ENCODE data around the gene COMMD6. TPM values are rescaled to one million over a fixed set of nuclear protein-coding genes. Genes with fewer than 3 reads are reported as not detected.

Gene COMMD6
- total and polyA plus RNA-seq, 2 donors (not counting 3 experiments of a cell fraction or from before 2014, with no cell fraction given) = 71.7 to 122 TPM

DNA sequence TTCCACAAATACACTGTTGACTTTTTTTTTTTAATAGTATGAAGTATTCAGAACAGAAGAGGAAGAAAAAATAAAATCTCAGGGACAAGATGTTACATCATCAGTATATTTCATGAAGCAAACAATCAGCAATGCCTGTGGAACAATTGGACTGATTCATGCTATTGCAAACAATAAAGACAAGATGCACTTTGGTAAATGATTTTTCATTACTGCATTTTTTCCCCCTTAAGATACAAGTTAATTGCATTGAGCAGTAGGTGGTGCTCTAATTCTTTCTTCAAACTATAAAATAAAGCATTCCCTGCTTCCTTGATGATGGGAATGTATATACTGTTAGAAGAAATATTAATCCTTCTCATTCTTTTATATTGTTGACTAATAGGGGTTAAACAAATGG lies 29.0 kb upstream of the COMMD6 start:
- no peaks in the 10 kb centered on the region for H3K9me3 ChIP-seq (replicated peaks; ENCODE audit: control insufficient read depth, insufficient read depth, low read length)
- H3K36me3 ChIP-seq (ENCODE audit: control insufficient read depth in 2 of 2, extremely low read depth in 1 of 2, insufficient read depth in 2 of 2, low read length in 2 of 2) = peaks cover 0 to 8% of the 10 kb centered on the region in 2 experiments
- intact Hi-C loops (cut with micrococcal nuclease) = loop anchor here (1.0 to 5.0 kb wide), 5 partner anchors 108 to 906 kb away; no protein-coding TSS in a partner anchor
- ChIA-PET POLR2A (no interaction called here), CTCF (no interaction called here)
- H3K4me2 ChIP-seq (ENCODE audit: insufficient read depth, low read length) = no peak overlapping the region
- no peak overlapping the region for H3K4me3 ChIP-seq (replicated peaks in 1 of 3; ENCODE audit: insufficient read depth in 1 of 3, low read depth in 1 of 3, low read length in 3 of 3)
- TF ChIP-seq MYC (IDR thresholded peaks at IDR 0.05; ENCODE audit: low read depth, low read length) (no peak), POLR2A (IDR thresholded peaks at IDR 0.05; ENCODE audit: low read depth, low read length) (no peak), FOS (IDR thresholded peaks at IDR 0.05; ENCODE audit: borderline replicate concordance, insufficient read depth, low read length) (no peak), JUN (IDR thresholded peaks at IDR 0.05; ENCODE audit: borderline replicate concordance, insufficient read depth, insufficient read length, low read depth) (no peak), POLR2AphosphoS5 (IDR thresholded peaks at IDR 0.05; ENCODE audit: insufficient read depth, low read depth, low read length) (no peak)
- TF ChIP-seq, protein P1, sequence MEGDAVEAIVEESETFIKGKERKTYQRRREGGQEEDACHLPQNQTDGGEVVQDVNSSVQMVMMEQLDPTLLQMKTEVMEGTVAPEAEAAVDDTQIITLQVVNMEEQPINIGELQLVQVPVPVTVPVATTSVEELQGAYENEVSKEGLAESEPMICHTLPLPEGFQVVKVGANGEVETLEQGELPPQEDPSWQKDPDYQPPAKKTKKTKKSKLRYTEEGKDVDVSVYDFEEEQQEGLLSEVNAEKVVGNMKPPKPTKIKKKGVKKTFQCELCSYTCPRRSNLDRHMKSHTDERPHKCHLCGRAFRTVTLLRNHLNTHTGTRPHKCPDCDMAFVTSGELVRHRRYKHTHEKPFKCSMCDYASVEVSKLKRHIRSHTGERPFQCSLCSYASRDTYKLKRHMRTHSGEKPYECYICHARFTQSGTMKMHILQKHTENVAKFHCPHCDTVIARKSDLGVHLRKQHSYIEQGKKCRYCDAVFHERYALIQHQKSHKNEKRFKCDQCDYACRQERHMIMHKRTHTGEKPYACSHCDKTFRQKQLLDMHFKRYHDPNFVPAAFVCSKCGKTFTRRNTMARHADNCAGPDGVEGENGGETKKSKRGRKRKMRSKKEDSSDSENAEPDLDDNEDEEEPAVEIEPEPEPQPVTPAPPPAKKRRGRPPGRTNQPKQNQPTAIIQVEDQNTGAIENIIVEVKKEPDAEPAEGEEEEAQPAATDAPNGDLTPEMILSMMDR (IDR thresholded peaks at IDR 0.05; ENCODE audit: extremely low read depth in 1 of 2, insufficient read depth in 1 of 2, low read depth in 1 of 2, low read length in 2 of 2) = peak in 1 of 2 donors; percentile 22
- TF ChIP-seq, protein P2, sequence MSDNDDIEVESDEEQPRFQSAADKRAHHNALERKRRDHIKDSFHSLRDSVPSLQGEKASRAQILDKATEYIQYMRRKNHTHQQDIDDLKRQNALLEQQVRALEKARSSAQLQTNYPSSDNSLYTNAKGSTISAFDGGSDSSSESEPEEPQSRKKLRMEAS (IDR thresholded peaks at IDR 0.05; ENCODE audit: insufficient read depth, insufficient read length) = no peak
- no peaks in the 10 kb centered on the region for H3K4me1 ChIP-seq (ENCODE audit: control insufficient read depth, extremely low read depth, insufficient read depth, low read length)
- dilution Hi-C loops (cut with MboI; ENCODE audit: extremely low pct_ligation_motif_present, low sequenced_read_pairs) = no loop called here
- H3K9ac ChIP-seq (replicated peaks; ENCODE audit: extremely low read depth, insufficient read depth, low read length) = no peak overlapping the region
- BruUV-seq (replicated peaks) = no TSS peak
- no peak overlapping the region for H3K27ac ChIP-seq (ENCODE audit: insufficient read depth, low read depth, low read length)
- no peak for FAIRE-seq
- no peaks in the 10 kb centered on the region for H3K27me3 ChIP-seq (ENCODE audit: control insufficient read depth in 2 of 2, insufficient read depth in 2 of 2, low read length in 2 of 2)
- DNase-seq (ENCODE audit: low read depth, low spot score) = peak; percentile 46
- no peak overlapping the region for H2AFZ ChIP-seq (ENCODE audit: low read depth, low read length)
- no peaks in the 10 kb centered on the region for H4K20me1 ChIP-seq (replicated peaks; ENCODE audit: control insufficient read depth, extremely low read depth, insufficient read depth, low read length)
- no peaks in the 10 kb centered on the region for H3K9me1 ChIP-seq (replicated peaks; ENCODE audit: control insufficient read depth, extremely low read depth, insufficient read depth, low read length)
- no peaks in the 10 kb centered on the region for H3K79me2 ChIP-seq (ENCODE audit: control insufficient read depth, insufficient read depth, low read length)
